MCF 10A (cell line): ENCODE measurements around the gene NAGA. TPM values are rescaled to one million over a fixed set of nuclear protein-coding genes. Genes with fewer than 3 reads are reported as not detected.

ENCODE experiments used
- BruUV-seq: library from RNA; stranded (reverse); fragments of 400-500 nt; replicated peaks from 2 replicates; lab custom pipeline; 2021; lab: Mats Ljungman, UMichigan
- CTCF ChIA-PET: fragments of 300-600 bp; sonication (Branson Sonifier 250); formaldehyde crosslinking; extraction: SDS; loops from one replicate; lab custom pipeline; 2021; ENCODE audit warnings: antibody characterized with exemption, inconsistent platforms; lab: Yijun Ruan, JAX
- POLR2A ChIA-PET: fragments of 300-600, 350-650 bp; sonication (Branson Sonifier 250); formaldehyde crosslinking; extraction: SDS; loops from one replicate; lab custom pipeline; 2020; ENCODE audit warnings: antibody characterized with exemption, inconsistent platforms; lab: Yijun Ruan, JAX
- DNase-seq: peaks from one replicate; pipeline ENCODE4 v3.0.0-alpha.2; 2018; ENCODE audit not compliant: unreplicated experiment
- H3K27ac Mint-ChIP-seq: one replicate; pipeline ENCODE4 v1.8.0; 2022; ENCODE audit warnings: mild to moderate bottlenecking, low read depth, mixed read lengths; ENCODE audit not compliant: unreplicated experiment
- H3K27me3 Mint-ChIP-seq: one replicate; pipeline ENCODE4 v1.8.0; 2022; ENCODE audit warnings: mixed read lengths; ENCODE audit not compliant: insufficient read depth, unreplicated experiment
- H3K36me3 Mint-ChIP-seq: one replicate; pipeline ENCODE4 v1.8.0; 2022; ENCODE audit warnings: mild to moderate bottlenecking, moderate library complexity, mixed read lengths; ENCODE audit not compliant: insufficient read depth, unreplicated experiment
- H3K4me1 Mint-ChIP-seq: one replicate; pipeline ENCODE4 v1.8.0; 2022; ENCODE audit warnings: mixed read lengths; ENCODE audit not compliant: insufficient read depth, unreplicated experiment
- H3K4me3 Mint-ChIP-seq: one replicate; pipeline ENCODE4 v1.8.0; 2022; ENCODE audit warnings: mild to moderate bottlenecking, moderate library complexity, mixed read lengths; ENCODE audit not compliant: unreplicated experiment
- H3K9me3 Mint-ChIP-seq: one replicate; pipeline ENCODE4 v1.8.0; 2022; ENCODE audit warnings: mixed read lengths; ENCODE audit not compliant: unreplicated experiment
- intact Hi-C: fragments of 100-400 bp; cut with micrococcal nuclease; formaldehyde crosslinking; loops from 2 replicates; pipeline ENCODE4 v1.14.1; 2022
- total RNA-seq: library from RNA; stranded (reverse); gene quantifications from 2 replicates; pipeline ENCODE4 v1.2.3, GENCODE V29; 2022
- TF ChIP-seq, protein P1 (sequence below): fragments of 200-600 bp; IDR thresholded peaks from one replicate; pipeline ENCODE4 v1.8.0; 2022; ENCODE audit warnings: antibody characterized with exemption, mild to moderate bottlenecking; ENCODE audit not compliant: unreplicated experiment

NAGA gene
- total RNA-seq, 1 experiment from 2014 or later, result 8.0 TPM

DNA sequence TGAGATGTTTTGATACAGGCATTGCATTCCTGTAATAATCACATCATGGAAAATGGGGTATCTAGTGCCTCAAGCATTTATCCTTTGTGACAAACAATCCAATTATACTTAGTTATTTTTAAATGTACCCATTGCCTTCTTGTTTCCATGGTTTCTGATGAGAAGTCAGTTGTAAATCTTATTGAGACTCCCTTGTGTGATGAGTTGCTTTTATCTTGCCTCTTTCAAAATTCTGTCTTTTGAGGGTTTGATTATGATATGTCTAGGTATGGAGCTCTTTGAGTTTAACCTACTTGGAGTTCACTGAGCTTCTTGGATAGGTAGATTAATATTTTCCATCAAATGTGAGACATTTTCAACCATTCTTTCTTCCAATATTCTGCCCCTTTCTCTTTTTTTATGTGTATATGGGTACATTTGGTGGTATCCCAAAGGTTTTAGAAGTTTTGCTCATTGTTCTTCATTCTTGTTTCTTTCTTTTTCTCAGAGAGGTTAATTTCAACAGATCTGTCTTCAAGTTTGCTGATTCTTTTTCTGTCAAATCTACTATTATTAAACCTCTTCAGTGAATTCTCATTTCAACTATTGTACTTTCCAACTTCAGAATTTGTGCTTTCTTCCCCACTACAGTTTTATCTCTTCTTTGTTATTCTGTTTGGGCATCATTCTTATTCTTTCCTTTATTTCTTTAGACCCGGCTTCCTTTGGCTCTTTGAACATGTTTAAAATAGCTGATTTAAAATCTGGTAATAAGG lies 13.7 kb downstream of the NAGA start:
- H3K4me1 Mint-ChIP-seq, result no peaks in the 10 kb centered on the region
- POLR2A ChIA-PET, result interaction anchor here (0.8 to 1.1 kb wide), 2 partner anchors 9 to 13 kb away, joined by 3 to 4 read pairs; no protein-coding TSS in a partner anchor

DNA sequence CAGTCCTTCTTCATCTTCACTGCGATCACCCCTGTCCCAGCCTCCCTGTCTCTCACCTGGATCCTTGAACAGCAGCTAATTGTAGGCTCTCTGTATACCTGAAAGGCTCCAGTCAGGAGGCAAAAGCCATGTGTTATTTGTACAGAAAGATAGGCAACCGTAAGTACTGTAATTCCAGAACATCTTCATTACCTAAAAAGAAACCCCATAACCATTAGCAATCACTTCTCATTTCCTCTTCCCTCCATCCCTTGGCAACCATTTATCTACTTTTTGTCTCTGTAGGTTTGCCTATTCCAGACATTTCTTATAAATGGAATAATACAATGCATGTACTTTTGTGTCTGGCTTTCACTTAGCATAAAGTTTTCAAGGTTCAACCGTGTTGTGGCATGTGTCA lies 17.8 kb downstream of the NAGA start:
- DNase-seq, result no peak
- Mint-ChIP-seq H3K4me1 (no peaks in the 10 kb centered on the region), H3K27me3 (no peaks in the 10 kb centered on the region), H3K9me3 (peaks cover 12% of the 10 kb centered on the region), H3K4me3 (no peak overlapping the region), H3K27ac (no peak overlapping the region), H3K36me3 (peaks cover 7% of the 10 kb centered on the region)
- intact Hi-C loops, result no loop called here
- TF ChIP-seq, protein P1, sequence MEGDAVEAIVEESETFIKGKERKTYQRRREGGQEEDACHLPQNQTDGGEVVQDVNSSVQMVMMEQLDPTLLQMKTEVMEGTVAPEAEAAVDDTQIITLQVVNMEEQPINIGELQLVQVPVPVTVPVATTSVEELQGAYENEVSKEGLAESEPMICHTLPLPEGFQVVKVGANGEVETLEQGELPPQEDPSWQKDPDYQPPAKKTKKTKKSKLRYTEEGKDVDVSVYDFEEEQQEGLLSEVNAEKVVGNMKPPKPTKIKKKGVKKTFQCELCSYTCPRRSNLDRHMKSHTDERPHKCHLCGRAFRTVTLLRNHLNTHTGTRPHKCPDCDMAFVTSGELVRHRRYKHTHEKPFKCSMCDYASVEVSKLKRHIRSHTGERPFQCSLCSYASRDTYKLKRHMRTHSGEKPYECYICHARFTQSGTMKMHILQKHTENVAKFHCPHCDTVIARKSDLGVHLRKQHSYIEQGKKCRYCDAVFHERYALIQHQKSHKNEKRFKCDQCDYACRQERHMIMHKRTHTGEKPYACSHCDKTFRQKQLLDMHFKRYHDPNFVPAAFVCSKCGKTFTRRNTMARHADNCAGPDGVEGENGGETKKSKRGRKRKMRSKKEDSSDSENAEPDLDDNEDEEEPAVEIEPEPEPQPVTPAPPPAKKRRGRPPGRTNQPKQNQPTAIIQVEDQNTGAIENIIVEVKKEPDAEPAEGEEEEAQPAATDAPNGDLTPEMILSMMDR, result no peak
- ChIA-PET POLR2A (interaction anchor here (0.7 to 1.7 kb wide), 2 partner anchors 11 to 27 kb away, joined by 5 to 6 read pairs; partner anchors contain the start of gene SMDT1), CTCF (interaction anchor here (0.8 kb wide), 1 partner anchor 17 kb away, joined by 5 read pairs; no protein-coding TSS in a partner anchor)
- BruUV-seq, result no TSS peak

More for the DNA sequence above, 13.7 kb downstream of the NAGA start:
- Mint-ChIP-seq H3K27me3 (no peaks in the 10 kb centered on the region), H3K9me3 (peaks cover 12% of the 10 kb centered on the region), H3K36me3 (peaks cover 7% of the 10 kb centered on the region), H3K4me3 (no peak overlapping the region), H3K27ac (no peak overlapping the region)
- CTCF ChIA-PET, result interaction anchor here (0.7 kb wide), 1 partner anchor 259 kb away, joined by 3 read pairs; no protein-coding TSS in a partner anchor
- BruUV-seq, result no TSS peak
- no peak for DNase-seq
- TF ChIP-seq, protein P1, result no peak
- intact Hi-C loops, result no loop called here

DNA sequence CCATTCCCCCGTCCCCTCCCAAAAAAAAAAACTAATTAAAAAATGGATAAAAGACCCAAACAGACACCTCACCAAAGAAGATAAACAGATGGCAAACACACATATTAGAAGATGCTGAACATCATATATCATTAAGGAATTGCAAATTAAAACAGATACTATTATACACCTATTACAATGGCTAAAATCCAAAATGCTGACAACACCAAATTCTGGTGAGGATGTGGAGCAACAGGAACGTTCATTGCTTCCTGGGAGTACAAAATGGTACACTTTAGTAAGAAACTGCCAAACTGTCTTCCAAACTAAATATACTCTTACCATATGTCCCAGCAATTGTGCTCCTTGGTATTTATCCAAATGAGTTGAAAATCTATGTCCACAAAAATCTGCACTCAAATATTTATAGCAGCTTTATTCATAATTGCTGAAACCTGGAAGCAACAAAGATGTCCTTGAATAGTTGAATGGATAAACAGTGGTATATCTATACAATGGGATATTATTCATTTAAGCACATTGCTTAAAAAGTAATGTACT lies 19.9 kb downstream of the NAGA start:
- ChIA-PET CTCF (no interaction called here), POLR2A (no interaction called here)
- no peaks in the 10 kb centered on the region for H3K4me1 Mint-ChIP-seq
- intact Hi-C loops, result no loop called here
- no peak for DNase-seq
- TF ChIP-seq, protein P1, result no peak
- H3K36me3 Mint-ChIP-seq, result no peaks in the 10 kb centered on the region
- no peak overlapping the region for H3K27ac Mint-ChIP-seq
- BruUV-seq, result no TSS peak
- H3K27me3 Mint-ChIP-seq, result no peaks in the 10 kb centered on the region
- H3K9me3 Mint-ChIP-seq, result no peaks in the 10 kb centered on the region
- H3K4me3 Mint-ChIP-seq, result no peak overlapping the region

DNA sequence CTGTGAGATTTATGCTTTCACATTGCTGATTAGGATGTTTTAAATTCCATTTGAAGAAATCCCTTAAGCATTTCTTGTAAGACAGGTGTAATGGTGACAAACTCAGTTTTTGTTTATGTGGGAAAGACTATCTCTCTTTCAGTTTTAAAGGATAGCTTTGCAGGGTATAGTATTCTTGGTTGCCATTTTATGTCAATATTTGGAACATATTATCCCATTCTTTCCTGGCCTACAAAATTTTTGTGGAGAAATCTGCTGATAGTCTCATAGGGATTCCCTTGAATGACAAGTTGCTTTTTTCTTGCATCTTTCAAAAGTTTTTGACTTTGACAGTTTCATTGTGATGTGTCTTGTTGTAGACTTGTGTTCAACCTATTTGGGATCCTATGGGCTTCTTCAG lies 28.8 kb downstream of the NAGA start:
- CTCF ChIA-PET, result interaction anchor here (0.9 kb wide), 1 partner anchor 49 kb away, joined by 4 read pairs; the partner anchor contains the start of gene NDUFA6
- no TSS peak for BruUV-seq

More for the DNA sequence above, 28.8 kb downstream of the NAGA start:
- intact Hi-C loops, result no loop called here
- H3K4me1 Mint-ChIP-seq, result no peaks in the 10 kb centered on the region
- H3K27ac Mint-ChIP-seq, result no peak overlapping the region
- H3K27me3 Mint-ChIP-seq, result peaks cover 13% of the 10 kb centered on the region
- no peak for DNase-seq
- TF ChIP-seq, protein P1, result no peak
- POLR2A ChIA-PET, result no interaction called here
- no peak overlapping the region for H3K4me3 Mint-ChIP-seq
- H3K36me3 Mint-ChIP-seq, result no peaks in the 10 kb centered on the region
- peaks cover 9% of the 10 kb centered on the region for H3K9me3 Mint-ChIP-seq
